Measurements from ENCODE around the gene RPIA. TPM values are rescaled to one million over a fixed set of nuclear protein-coding genes. Genes with fewer than 3 reads are reported as not detected.

Gene RPIA
- total and polyA plus RNA-seq, 2 of the 13 experiments (the other 11 are each of a cell fraction or from before 2014, with no cell fraction given) = 13.3 to 23.9 TPM

DNA sequence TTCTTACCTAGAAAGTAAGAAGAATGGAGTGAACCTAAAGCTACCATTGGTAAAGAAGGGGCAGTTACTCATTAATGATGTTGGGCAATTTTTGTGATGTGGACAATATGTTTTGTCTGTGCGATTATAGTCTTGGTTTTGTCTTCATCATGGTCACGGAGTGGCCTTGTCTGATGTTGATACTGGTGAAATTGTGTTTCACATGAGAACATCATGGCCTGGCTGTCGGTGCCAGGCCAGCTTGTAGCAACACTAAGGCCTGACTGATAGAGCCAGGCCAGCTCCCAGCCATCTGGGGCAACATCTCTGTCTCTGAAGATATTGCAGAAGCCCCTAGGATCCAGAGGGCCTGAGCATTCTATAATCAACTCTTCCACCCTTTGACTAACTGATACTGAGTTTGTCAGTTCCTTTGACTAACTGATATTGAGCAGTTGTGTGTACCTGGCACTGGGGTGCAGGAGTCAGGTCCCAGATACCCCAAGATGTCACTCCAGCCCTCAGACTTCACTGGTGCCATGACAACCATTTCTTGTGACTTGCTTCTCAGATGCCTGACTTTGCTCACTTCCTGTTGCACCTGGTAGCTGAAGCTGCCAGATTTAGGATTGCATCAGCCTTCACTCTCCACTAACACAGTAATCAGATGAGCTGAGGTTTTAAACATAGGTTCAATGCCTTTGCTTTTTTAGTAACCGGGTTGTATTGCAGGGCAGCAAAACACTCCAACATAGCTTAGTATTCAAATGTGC, 62.5 kb downstream of the RPIA start:
- ChIA-PET CTCF (ENCODE audit: low intra/inter-chr PET ratio, low total read pairs) (no interaction called here), POLR2A (no interaction called here)
- H3K79me2 ChIP-seq (ENCODE audit: insufficient read depth, low read length) = no peaks in the 10 kb centered on the region

DNA sequence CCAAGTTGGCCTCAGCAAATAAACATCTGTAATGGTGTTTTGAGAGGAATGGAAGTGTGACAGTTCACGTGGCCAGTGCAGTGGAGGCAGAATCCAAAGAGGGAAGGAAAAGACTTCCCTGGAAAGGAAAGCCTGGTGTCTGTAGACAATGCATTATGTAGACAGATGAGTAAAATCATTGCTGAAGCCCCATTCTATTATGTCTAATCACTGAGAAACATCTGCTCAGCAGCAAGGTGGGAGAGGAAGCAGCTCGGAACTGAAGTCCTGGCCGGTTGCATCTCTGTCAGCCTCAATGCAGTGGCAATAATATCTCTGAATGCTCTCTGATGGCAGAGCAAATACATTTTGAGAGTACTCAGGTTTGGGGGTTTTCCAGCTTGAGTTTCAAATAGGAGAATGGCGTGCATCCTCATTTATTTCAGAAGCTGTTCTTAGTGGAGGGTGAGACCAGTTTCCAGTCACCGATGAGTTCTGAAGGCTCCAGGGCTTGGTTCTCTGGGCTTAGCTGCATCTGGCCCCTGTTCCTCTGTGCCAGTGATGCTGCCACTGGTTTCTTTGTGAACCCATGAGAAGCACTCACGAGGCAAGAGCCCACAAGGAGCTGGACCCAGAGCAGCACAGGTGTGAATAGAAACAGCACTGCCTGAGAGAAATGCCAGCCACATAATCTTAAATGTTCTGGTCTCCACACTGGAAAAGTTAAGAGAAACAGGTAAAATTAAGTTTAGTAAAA, 63.3 kb downstream of the RPIA start:
- POLR2A ChIA-PET = no interaction called here
- H3K4me3 ChIP-seq (replicated peaks in 1 of 3; ENCODE audit: insufficient read depth in 1 of 3, low read depth in 2 of 3, low read length in 3 of 3) = no peak overlapping the region
- no peaks in the 10 kb centered on the region for H3K4me1 ChIP-seq (ENCODE audit: insufficient read depth, low read length)
- FAIRE-seq (no peak), DNase-seq (ENCODE audit: low spot score) (no peak), ATAC-seq (no peak)
- no peak overlapping the region for H3K9ac ChIP-seq (ENCODE audit: insufficient read depth, low read depth, low read length)
- H2AFZ ChIP-seq (ENCODE audit: low read length) = no peak overlapping the region
- BruUV-seq (replicated peaks) = no TSS peak
- 92% methylated on average over 6 of the region's 6 CpGs for WGBS (ENCODE audit: low lambda C conversion rate)
- no peaks in the 10 kb centered on the region for H4K20me1 ChIP-seq (ENCODE audit: insufficient read depth, low read length)
- H3K4me2 ChIP-seq (ENCODE audit: low read depth, low read length) = no peak overlapping the region
- peaks cover 21% of the 10 kb centered on the region for H3K9me3 ChIP-seq (ENCODE audit: low read length)
- in situ Hi-C loops (cut with HindIII; ENCODE audit: extremely low pct_ligation_motif_present, low pct_unique_long_range_greater_than_20kb) (no loop called here), intact Hi-C loops (cut with micrococcal nuclease; ENCODE audit: unreplicated experiment) (no loop called here)
- peaks cover 3 to 22% of the 10 kb centered on the region in 2 experiments; a peak in 4 of 5 replicates for H3K36me3 ChIP-seq (replicated peaks in 1 of 2; ENCODE audit: control insufficient read depth in 1 of 2, insufficient read depth in 2 of 2, low read length in 2 of 2)
- H3K79me2 ChIP-seq (ENCODE audit: insufficient read depth, low read length) = no peaks in the 10 kb centered on the region
- no peak for TF ChIP-seq ARID2 (CRISPR knock-in tag; IDR thresholded peaks at IDR 0.05; ENCODE audit: borderline replicate concordance)
- TF ChIP-seq ZNF883 (CRISPR knock-in tag; IDR thresholded peaks at IDR 0.05; ENCODE audit: not compliant biosample characterization) = no peak
- no peak for TF ChIP-seq NR3C1 (CRISPR knock-in tag; IDR thresholded peaks at IDR 0.05)
- no peak for TF ChIP-seq ZNF224 (CRISPR knock-in tag; IDR thresholded peaks at IDR 0.05)
- TF ChIP-seq, protein P1, sequence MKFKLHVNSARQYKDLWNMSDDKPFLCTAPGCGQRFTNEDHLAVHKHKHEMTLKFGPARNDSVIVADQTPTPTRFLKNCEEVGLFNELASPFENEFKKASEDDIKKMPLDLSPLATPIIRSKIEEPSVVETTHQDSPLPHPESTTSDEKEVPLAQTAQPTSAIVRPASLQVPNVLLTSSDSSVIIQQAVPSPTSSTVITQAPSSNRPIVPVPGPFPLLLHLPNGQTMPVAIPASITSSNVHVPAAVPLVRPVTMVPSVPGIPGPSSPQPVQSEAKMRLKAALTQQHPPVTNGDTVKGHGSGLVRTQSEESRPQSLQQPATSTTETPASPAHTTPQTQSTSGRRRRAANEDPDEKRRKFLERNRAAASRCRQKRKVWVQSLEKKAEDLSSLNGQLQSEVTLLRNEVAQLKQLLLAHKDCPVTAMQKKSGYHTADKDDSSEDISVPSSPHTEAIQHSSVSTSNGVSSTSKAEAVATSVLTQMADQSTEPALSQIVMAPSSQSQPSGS (CRISPR knock-in tag; IDR thresholded peaks at IDR 0.05) = no peak
- CTCF ChIA-PET (ENCODE audit: low intra/inter-chr PET ratio, low total read pairs) = no interaction called here
- H3K27me3 ChIP-seq (ENCODE audit: control insufficient read depth in 1 of 2, insufficient read depth in 2 of 2, low read length in 2 of 2) = no peaks in the 10 kb centered on the region
- H3K27ac ChIP-seq (ENCODE audit: extremely low read length, insufficient read depth, low read length) = no peak overlapping the region

More for the DNA sequence above, 62.5 kb downstream of the RPIA start:
- no TSS peak for BruUV-seq (replicated peaks)
- Histone ChIP-seq H2AFZ (ENCODE audit: low read length) (no peak overlapping the region), H3K27ac (ENCODE audit: extremely low read length, insufficient read depth, low read length) (no peak overlapping the region), H3K4me3 (replicated peaks in 1 of 3; ENCODE audit: insufficient read depth in 1 of 3, low read depth in 2 of 3, low read length in 3 of 3) (no peak overlapping the region), H3K27me3 (ENCODE audit: control insufficient read depth in 1 of 2, insufficient read depth in 2 of 2, low read length in 2 of 2) (no peaks in the 10 kb centered on the region), H3K4me1 (ENCODE audit: insufficient read depth, low read length) (no peaks in the 10 kb centered on the region), H3K9ac (ENCODE audit: insufficient read depth, low read depth, low read length) (no peak overlapping the region), H3K36me3 (replicated peaks in 1 of 2; ENCODE audit: control insufficient read depth in 1 of 2, insufficient read depth in 2 of 2, low read length in 2 of 2) (peaks cover 3 to 29% of the 10 kb centered on the region in 2 experiments; a peak in 4 of 5 replicates), H4K20me1 (ENCODE audit: insufficient read depth, low read length) (no peaks in the 10 kb centered on the region), H3K9me3 (ENCODE audit: low read length) (peaks cover 15% of the 10 kb centered on the region), H3K4me2 (ENCODE audit: low read depth, low read length) (no peak overlapping the region)
- in situ Hi-C loops (cut with HindIII; ENCODE audit: extremely low pct_ligation_motif_present, low pct_unique_long_range_greater_than_20kb) = no loop called here
- intact Hi-C loops (cut with micrococcal nuclease; ENCODE audit: unreplicated experiment) = no loop called here
- 93% methylated on average over 4 of the region's 4 CpGs for WGBS (ENCODE audit: low lambda C conversion rate)
- FAIRE-seq = no peak
- TF ChIP-seq CEBPG (CRISPR knock-in tag; IDR thresholded peaks at IDR 0.05) (peak; percentile 45; the same call in 1 of the 2 replicates), GFI1 (CRISPR knock-in tag; IDR thresholded peaks at IDR 0.05; ENCODE audit: borderline replicate concordance) (no peak), ATF4 (CRISPR knock-in tag; IDR thresholded peaks at IDR 0.05) (peak in 1 of 2 experiments; percentile 83; a peak in 2 of 4 replicates), TBL1XR1 (IDR thresholded peaks at IDR 0.05; ENCODE audit: borderline replicate concordance, low read length, partially characterized antibody) (no peak)
- ATAC-seq = no peak
- no peak for DNase-seq (ENCODE audit: low spot score)

Data from HepG2 (cell line).